IPS-18a (cell line): ENCODE results near the gene BARX2.

ENCODE experiments used
- H3K27ac ChIP-seq: one replicate; pipeline ENCODE4 v1.5.1; 2013; ENCODE audit warnings: low read length
- H3K27me3 ChIP-seq: one replicate; pipeline ENCODE4 v1.6.1; 2013; ENCODE audit warnings: mild to moderate bottlenecking, low read length; ENCODE audit not compliant: control insufficient read depth, insufficient read depth
- H3K36me3 ChIP-seq: one replicate; pipeline ENCODE4 v1.6.1; 2013; ENCODE audit warnings: low read depth, low read length; ENCODE audit not compliant: control insufficient read depth
- H3K4me1 ChIP-seq: one replicate; pipeline ENCODE4 v1.6.1; 2013; ENCODE audit warnings: low read depth, low read length; ENCODE audit not compliant: control insufficient read depth
- H3K4me3 ChIP-seq: one replicate; pipeline ENCODE4 v1.5.1; 2013; ENCODE audit warnings: low read length
- H3K9ac ChIP-seq: one replicate; pipeline ENCODE4 v1.6.1; 2013; ENCODE audit warnings: mild to moderate bottlenecking, low read length, moderate library complexity
- H3K9me3 ChIP-seq: one replicate; pipeline ENCODE4 v1.6.1; 2013; ENCODE audit warnings: low read depth, low read length; ENCODE audit not compliant: control insufficient read depth

Gene BARX2

GRCh38 chr11:129410395-129410960 lies 34.8 kb downstream of the BARX2 start:
- H3K9me3 ChIP-seq = no peaks in the 10 kb centered on the region
- H3K36me3 ChIP-seq = no peaks in the 10 kb centered on the region
- no peak overlapping the region for H3K9ac ChIP-seq
- H3K4me1 ChIP-seq = no peaks in the 10 kb centered on the region
- H3K27ac ChIP-seq = no peak overlapping the region
- H3K27me3 ChIP-seq = no peaks in the 10 kb centered on the region
- H3K4me3 ChIP-seq = no peak overlapping the region

GRCh38 chr11:129412494-129412893 lies 36.8 kb downstream of the BARX2 start:
- Histone ChIP-seq H3K36me3 (no peaks in the 10 kb centered on the region), H3K4me1 (no peaks in the 10 kb centered on the region), H3K27me3 (no peaks in the 10 kb centered on the region), H3K9me3 (no peaks in the 10 kb centered on the region), H3K9ac (no peak overlapping the region), H3K4me3 (no peak overlapping the region), H3K27ac (no peak overlapping the region)

- Histone ChIP-seq H3K27ac (no peak overlapping the region), H3K9me3 (no peaks in the 10 kb centered on the region), H3K36me3 (no peaks in the 10 kb centered on the region)
Observed at GRCh38 chr11:129414144-129414872, 38.7 kb downstream of the BARX2 start.

DNA sequence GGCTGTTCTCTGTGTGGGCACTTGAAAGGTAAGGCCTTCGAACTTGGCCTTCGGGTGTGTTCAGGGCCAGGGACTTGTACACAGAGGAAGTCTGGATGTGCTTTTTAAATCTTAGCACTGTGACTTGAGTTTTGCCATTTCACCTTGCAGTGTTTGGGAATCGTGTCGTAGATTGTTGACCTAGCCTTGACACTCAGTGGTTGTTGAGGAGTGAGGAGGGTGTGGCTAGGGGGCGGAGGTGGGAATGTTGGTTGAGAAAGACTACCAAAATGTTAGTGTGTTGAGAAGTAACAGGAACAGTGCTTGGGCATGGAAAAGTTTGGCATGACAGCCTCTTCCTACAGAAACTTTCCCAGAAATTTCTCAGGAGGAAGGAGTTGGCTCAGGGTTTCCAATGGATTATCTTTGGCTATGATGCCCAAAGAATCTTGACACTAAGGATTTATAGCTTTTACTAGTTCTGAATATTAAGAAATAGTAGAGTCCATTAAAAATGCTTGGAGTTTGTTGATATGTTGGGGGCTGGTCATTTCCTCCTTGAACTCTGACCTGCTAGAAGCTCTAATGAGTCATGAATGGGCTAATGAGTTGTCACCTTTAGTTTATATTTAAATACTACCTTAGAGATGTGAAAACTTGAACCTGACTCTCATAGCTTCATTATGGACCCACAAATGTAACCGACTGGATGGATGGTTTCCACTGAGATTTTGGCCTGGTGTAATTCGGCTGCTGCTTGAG lies 40.6 kb downstream of the BARX2 start:
- H3K36me3 ChIP-seq = no peaks in the 10 kb centered on the region
- no peak overlapping the region for H3K27ac ChIP-seq
- H3K9ac ChIP-seq = no peak overlapping the region
- no peaks in the 10 kb centered on the region for H3K4me1 ChIP-seq
- no peaks in the 10 kb centered on the region for H3K9me3 ChIP-seq
- H3K27me3 ChIP-seq = no peaks in the 10 kb centered on the region
- H3K4me3 ChIP-seq = no peak overlapping the region

More at GRCh38 chr11:129414144-129414872, 38.7 kb downstream of the BARX2 start:
- Histone ChIP-seq H3K9ac (no peak overlapping the region), H3K27me3 (no peaks in the 10 kb centered on the region), H3K4me3 (no peak overlapping the region), H3K4me1 (no peaks in the 10 kb centered on the region)

DNA sequence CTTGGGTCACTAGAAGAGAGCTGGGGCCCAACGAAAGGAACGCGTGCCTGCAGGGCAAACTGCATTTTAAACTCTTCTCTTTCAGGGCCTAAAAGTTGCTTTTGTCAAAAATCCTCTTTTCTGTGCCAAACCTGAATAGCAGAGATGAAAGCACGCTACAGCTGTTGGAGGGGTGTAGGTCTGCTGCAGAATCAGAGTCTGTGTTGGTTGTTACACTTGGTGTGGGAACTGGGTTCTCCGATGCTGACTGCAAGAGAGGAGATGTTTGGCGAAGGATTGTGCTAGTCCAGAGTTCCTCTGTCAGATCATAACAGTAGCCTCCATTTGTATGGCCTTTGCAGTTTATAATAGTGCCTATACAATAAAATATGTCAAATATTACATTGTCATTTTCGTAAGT lies 41.8 kb downstream of the BARX2 start:
- Histone ChIP-seq H3K9ac (no peak overlapping the region), H3K4me3 (no peak overlapping the region), H3K27ac (no peak overlapping the region), H3K36me3 (no peaks in the 10 kb centered on the region), H3K9me3 (no peaks in the 10 kb centered on the region), H3K4me1 (no peaks in the 10 kb centered on the region), H3K27me3 (no peaks in the 10 kb centered on the region)

GRCh38 chr11:129418039-129418438 lies 42.4 kb downstream of the BARX2 start:
- Histone ChIP-seq H3K27ac (no peak overlapping the region), H3K4me1 (no peaks in the 10 kb centered on the region), H3K9ac (no peak overlapping the region), H3K9me3 (no peaks in the 10 kb centered on the region), H3K27me3 (no peaks in the 10 kb centered on the region), H3K4me3 (no peak overlapping the region), H3K36me3 (no peaks in the 10 kb centered on the region)

DNA sequence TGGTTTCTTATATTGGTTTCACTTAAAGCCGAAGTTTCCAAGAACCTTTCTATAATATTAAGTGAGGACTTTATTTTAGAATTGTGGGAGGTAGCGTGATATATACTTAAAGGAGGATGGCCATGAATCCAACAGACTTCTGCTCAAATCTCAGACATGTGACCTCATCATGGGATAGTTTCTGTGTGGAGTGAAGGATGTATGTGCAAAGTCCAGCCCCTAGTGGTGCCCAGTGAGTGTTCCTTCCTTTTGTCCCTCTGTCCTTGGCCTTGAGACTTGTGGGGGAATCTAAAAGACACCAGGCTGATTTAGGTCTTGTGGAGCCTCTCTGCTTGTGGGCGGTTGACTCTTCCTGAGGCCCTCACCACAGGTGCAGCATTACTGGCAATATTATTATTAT lies 43.7 kb downstream of the BARX2 start:
- no peaks in the 10 kb centered on the region for H3K4me1 ChIP-seq
- no peak overlapping the region for H3K9ac ChIP-seq
- H3K36me3 ChIP-seq = no peaks in the 10 kb centered on the region
- no peak overlapping the region for H3K27ac ChIP-seq
- H3K27me3 ChIP-seq = no peaks in the 10 kb centered on the region
- H3K4me3 ChIP-seq = no peak overlapping the region
- H3K9me3 ChIP-seq = no peaks in the 10 kb centered on the region

GRCh38 chr11:129423426-129423825 lies 47.8 kb downstream of the BARX2 start:
- H3K27me3 ChIP-seq = no peaks in the 10 kb centered on the region
- no peaks in the 10 kb centered on the region for H3K36me3 ChIP-seq
- H3K27ac ChIP-seq = no peak overlapping the region
- no peaks in the 10 kb centered on the region for H3K4me1 ChIP-seq
- no peaks in the 10 kb centered on the region for H3K9me3 ChIP-seq
- no peak overlapping the region for H3K9ac ChIP-seq
- no peak overlapping the region for H3K4me3 ChIP-seq

DNA sequence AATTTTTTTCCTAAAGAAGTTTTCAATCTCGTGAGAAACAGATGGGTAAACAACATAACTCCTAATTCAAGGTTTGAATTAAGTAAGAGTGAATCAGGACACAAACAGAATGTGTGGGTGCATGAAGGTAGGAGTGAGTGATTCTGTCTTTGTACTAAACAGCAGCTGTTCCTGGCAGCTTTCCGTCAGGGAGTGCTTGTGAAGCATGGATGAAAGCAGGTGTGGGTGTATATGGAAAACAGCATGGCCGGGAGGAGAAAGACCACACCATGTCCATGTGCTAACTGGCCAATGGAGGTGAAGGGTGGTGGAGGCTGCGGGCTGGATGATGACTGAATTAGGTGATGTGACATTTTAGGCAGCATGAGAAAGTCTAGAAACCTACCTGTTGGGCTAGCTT lies 49.6 kb downstream of the BARX2 start:
- Histone ChIP-seq H3K4me3 (no peak overlapping the region), H3K9ac (no peak overlapping the region), H3K36me3 (no peaks in the 10 kb centered on the region), H3K27ac (no peak overlapping the region), H3K9me3 (no peaks in the 10 kb centered on the region), H3K27me3 (no peaks in the 10 kb centered on the region), H3K4me1 (no peaks in the 10 kb centered on the region)

- Histone ChIP-seq H3K4me1 (no peaks in the 10 kb centered on the region), H3K27ac (no peak overlapping the region), H3K36me3 (no peaks in the 10 kb centered on the region), H3K9ac (no peak overlapping the region), H3K9me3 (peaks cover 6% of the 10 kb centered on the region), H3K4me3 (no peak overlapping the region), H3K27me3 (no peaks in the 10 kb centered on the region)
Observed at GRCh38 chr11:129426038-129426437, 50.4 kb downstream of the BARX2 start.

GRCh38 chr11:129426776-129427175 lies 51.1 kb downstream of the BARX2 start:
- Histone ChIP-seq H3K9me3 (peaks cover 13% of the 10 kb centered on the region), H3K4me3 (no peak overlapping the region), H3K27ac (no peak overlapping the region), H3K9ac (no peak overlapping the region), H3K4me1 (no peaks in the 10 kb centered on the region), H3K27me3 (no peaks in the 10 kb centered on the region), H3K36me3 (no peaks in the 10 kb centered on the region)
